GM18517 (cell line): ENCODE data around the gene ATG12.
"Not testable (repeated sequence)": the region's sequence is repeated elsewhere in the genome, so short reads cannot be mapped to it uniquely, and the experiment has no call there.

Experiments used
- ATAC-seq: cut with Tn5 transposase; IDR thresholded peaks from one replicate; pipeline ENCODE4 v1.9.1; 2021; ENCODE audit warnings: mild to moderate bottlenecking, moderate library complexity; ENCODE audit not compliant: unreplicated experiment

Gene ATG12

GRCh38 chr5:115841382-115842088 is at the start of gene ATG12, which contains the start of gene AP3S1:
ATG12 (minus strand) TSS chr5:115841565; CDS start chr5:115841552, 13 bp downstream.
AP3S1 (plus strand) TSS chr5:115841935; CDS start chr5:115842038, 103 bp downstream.
- peak; percentile 80 for ATAC-seq

DNA sequence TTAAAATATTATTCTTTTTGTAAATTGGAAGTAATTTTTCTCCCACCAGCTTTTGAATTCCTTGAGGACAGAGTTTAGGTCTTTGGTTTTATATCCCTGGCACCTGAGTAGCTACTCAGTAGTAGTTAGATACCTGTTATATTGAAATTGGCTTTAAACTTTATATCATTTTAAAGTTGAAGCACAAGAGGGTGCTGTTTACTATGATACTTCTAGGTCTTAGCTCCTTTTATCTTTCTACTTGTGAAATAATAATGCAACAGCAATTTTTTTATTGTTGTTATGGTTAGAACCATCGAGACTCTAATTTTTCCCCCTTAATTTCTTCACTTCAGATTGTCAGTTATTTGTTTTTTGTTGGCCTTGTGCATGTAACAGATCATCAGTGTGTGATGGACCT is 46.7 kb upstream of the ATG12 start:
- no peak for ATAC-seq

DNA sequence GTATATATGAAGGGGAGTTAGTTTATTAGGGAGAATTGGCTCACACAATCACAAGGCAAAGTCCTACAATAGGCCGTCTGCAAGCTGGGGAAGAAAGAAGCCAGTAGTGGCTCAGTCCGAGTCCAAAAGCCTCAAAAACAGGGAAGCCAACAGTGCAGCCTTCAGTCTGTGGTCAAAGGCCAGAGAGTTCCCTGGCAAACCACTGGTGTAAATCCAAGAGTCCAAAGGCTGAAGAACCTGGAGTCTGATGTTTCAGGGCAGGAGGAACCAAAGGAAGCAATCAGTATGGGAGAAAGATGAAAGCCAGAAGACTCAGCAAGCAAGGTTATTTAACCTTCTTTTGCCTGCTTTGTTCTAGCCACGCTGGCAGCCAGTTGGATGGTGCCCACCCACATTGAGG is 43.8 kb upstream of the ATG12 start:
- ATAC-seq, result not testable (repeated sequence)

- no peak for ATAC-seq
Observed at GRCh38 chr5:115884704-115885103, 43.3 kb upstream of the ATG12 start.

- not testable (repeated sequence) for ATAC-seq
Observed at GRCh38 chr5:115882434-115882833, 41.1 kb upstream of the ATG12 start.

DNA sequence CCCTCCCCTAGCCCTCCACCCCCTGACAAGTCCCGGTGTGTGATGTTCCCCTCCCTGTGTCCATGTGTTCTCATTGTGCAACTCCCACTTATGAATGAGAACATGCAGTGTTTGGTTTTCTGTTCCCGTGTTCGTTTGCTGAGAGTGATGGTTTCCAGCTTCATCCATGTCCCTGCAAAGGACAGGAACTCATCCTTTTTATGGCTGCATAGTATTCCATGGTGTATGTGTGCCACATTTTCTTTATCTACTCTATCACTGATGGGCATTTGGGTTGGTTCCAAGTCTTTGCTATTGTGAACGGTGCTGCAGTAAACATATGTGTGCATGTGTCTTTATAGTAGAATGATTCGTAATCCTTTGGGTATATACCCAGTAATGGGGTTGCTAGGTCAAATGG is 36.0 kb upstream of the ATG12 start:
- not testable (repeated sequence) for ATAC-seq

- no peak for ATAC-seq
Observed at GRCh38 chr5:115875447-115875846, 34.1 kb upstream of the ATG12 start.

DNA sequence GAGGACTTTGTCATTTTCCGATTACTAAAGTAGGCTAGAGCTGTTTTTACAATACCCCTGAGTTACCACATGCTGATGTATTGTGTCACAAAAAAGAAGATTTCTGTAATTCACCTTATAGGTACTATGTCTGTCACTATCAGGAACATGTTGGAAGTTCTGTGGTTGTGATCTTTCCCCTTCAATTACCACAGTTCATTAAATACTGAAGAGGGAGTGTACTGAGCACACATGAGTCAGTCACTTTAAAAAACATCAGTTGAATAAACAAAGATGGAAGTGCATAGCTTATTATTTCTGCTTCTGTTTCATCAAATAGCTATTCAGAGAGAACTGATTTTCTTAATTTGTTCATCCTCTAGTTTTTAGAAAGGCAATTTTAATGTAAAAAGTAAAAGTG is 32.0 kb upstream of the ATG12 start:
- no peak for ATAC-seq

DNA sequence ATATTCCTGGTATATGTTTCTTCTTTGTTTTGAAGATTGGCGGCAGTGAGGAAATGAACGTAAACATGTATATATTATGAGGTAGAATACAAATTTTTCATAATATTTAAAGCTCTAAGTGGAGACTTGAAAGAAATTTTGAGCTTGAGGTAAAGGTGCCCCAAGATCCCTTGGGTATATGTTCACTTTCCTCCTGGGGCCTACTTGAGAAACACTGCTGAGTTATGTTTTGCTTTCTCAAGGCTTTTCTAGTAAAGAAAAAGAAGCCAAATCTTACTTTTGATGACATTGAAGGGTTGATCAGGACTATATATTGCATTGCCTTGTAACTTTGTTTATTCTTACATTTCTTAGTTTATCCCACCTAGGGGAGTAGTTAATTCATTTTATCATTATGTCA is 31.1 kb upstream of the ATG12 start:
- ATAC-seq, result no peak

- no peak for ATAC-seq
Observed at GRCh38 chr5:115869256-115869795, 28.0 kb upstream of the ATG12 start.

- no peak for ATAC-seq
Observed at GRCh38 chr5:115859378-115859777, 18.0 kb upstream of the ATG12 start.

DNA sequence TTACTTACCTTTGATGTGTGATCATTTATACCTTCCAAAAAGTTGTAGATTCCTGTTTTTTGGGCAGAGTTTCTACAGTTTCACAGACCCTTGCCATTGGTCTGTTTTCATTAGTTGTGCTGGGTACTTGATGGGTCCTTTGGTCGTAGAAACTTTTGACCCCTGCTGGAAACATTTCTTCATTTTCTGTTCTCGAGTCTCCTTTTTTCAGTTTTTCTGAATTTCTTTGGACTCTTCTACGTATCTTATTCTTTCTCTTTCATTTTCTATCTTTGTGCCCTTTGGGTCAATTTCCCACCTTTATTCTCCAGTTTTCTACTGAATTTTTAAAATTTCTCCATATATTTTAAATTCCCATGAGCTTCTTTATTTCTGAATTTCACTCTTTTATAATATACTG is 17.0 kb upstream of the ATG12 start:
- no peak for ATAC-seq

GRCh38 chr5:115857626-115858349 is 16.4 kb upstream of the ATG12 start:
- no peak for ATAC-seq

GRCh38 chr5:115857057-115857479 is 15.7 kb upstream of the ATG12 start:
- no peak for ATAC-seq

- no peak for ATAC-seq
Observed at GRCh38 chr5:115855959-115856358, 14.6 kb upstream of the ATG12 start.

DNA sequence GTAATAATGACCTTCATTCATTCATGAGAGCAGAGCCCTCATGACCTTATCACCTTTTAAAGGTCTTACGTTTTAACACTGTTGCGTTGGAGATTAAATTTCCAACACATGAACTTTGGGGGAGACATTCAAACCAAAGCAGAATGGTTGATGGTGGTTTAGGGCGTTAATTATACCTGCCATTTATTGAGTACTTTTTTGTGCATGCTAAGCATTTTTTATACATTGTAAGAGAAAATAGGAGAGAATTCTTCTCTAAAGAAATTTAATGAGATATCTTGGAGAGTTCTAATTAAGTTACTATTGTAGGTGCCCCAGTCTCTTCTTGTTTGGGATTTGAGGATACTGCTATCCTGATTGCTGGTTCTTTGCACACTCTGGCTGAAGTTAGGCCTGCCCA is 12.8 kb upstream of the ATG12 start:
- ATAC-seq, result no peak

GRCh38 chr5:115850744-115851416 is 9.5 kb upstream of the ATG12 start:
- ATAC-seq, result no peak

DNA sequence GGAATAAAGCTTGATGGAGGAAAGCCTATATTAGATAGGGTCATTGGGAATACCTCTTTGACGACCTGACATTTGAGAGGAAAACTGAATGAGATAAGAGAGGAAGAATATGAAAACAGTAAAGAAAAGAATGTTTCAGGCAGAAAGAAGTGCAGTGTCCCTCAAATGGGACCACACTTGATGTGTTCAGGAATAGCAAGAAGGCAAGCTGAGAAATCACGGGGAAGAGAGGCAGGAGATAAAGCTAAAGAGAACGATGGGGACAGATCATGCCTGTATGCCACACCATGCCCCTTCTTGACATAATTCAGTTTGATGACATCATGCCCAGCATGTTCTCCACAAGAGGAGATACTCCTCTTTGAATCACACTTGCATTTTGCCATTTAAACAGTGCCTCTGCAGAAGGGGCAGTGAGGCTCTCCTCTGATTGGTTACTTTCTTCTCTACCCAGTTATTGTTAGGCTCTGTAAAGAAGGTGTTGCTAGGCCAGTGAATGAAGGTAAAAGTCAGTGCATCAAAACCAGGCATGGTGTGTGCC is 8.0 kb upstream of the ATG12 start:
- ATAC-seq, result no peak

- no peak for ATAC-seq
Observed at GRCh38 chr5:115847290-115847689, 5.9 kb upstream of the ATG12 start.

DNA sequence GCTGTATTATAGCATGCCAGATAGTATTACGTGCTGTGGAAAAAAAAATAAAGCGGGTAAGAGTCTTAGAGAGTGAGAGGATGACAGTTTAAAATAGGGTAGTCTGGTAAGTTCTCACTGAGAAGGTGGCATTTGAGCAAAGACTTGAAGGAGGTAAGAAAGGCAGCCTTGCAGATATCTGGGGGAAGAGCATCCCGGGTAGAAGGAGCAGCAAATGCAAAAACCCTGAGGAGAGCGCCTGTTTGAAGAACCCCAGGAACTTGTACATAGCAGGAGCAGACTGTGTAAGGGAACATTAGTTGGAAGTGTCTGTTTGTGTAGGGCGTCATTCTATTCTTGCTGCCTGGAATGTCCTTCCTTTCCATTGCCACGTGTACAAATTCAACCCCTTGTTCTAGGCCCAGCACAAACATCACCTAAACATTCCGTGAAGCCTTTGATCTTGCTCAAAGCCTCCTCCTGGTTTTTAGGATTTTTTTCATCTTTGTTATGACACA is 3.0 kb upstream of the ATG12 start:
- ATAC-seq, result no peak
